ENCODE measurements around the gene ALCAM. TPM values are rescaled to one million over a fixed set of nuclear protein-coding genes. Genes with fewer than 3 reads are reported as not detected.

Gene ALCAM
- total and polyA plus RNA-seq, 2 of the 8 experiments (the other 6 are each of a cell fraction or from before 2014, with no cell fraction given), result 10.8 to 33.0 TPM

DNA sequence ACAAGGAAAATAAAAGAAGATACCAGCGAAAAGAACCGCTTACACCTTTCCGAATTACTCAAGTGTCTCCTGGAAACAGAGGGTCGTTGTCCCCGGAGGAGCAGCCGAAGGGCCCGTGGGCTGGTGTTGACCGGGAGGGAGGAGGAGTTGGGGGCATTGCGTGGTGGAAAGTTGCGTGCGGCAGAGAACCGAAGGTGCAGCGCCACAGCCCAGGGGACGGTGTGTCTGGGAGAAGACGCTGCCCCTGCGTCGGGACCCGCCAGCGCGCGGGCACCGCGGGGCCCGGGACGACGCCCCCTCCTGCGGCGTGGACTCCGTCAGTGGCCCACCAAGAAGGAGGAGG, 325 bp downstream of the ALCAM start (continued):
- no peak for TF ChIP-seq TBP (IDR thresholded peaks at IDR 0.05; ENCODE audit: low read depth, low read length)
- peak in 1 of 2 experiments; percentile 25; a peak in 1 of 3 replicates for TF ChIP-seq POLR2A (IDR thresholded peaks at IDR 0.05; ENCODE audit: control extremely low read depth in 1 of 2, low read depth in 2 of 2, low read length in 2 of 2)
- TF ChIP-seq RBBP5 (IDR thresholded peaks at IDR 0.05; ENCODE audit: borderline replicate concordance, low read depth, low read length), result peak; percentile 92
- no peak for TF ChIP-seq GABPA (IDR thresholded peaks at IDR 0.05; ENCODE audit: borderline replicate concordance, insufficient read depth, low read length)
- TF ChIP-seq POU5F1 (IDR thresholded peaks at IDR 0.05; ENCODE audit: low read depth, low read length), result no peak
- TF ChIP-seq BCL11A (IDR thresholded peaks at IDR 0.05; ENCODE audit: low read depth in 2 of 2, low read length in 2 of 2), result no peak
- no peak for TF ChIP-seq HDAC6 (IDR thresholded peaks at IDR 0.05; ENCODE audit: low read depth, low read length)
- no peak for TF ChIP-seq CREB1 (IDR thresholded peaks at IDR 0.05)
- no peak for TF ChIP-seq JUND (IDR thresholded peaks at IDR 0.05; ENCODE audit: low read length)
- no peak for TF ChIP-seq CTCF (IDR thresholded peaks at IDR 0.05; ENCODE audit: control extremely low read depth in 1 of 3, insufficient read depth in 1 of 3, low read depth in 1 of 3, low read length in 3 of 3)
- no peak for TF ChIP-seq SP1 (IDR thresholded peaks at IDR 0.05; ENCODE audit: low read depth, low read length)
- TF ChIP-seq NRF1 (IDR thresholded peaks at IDR 0.05; ENCODE audit: low read depth, low read length), result no peak
- TF ChIP-seq TAF1 (IDR thresholded peaks at IDR 0.05; ENCODE audit: low read depth, low read length), result no peak
- no peak for TF ChIP-seq RFX5 (IDR thresholded peaks at IDR 0.05; ENCODE audit: borderline replicate concordance, low read depth, low read length)
- no peak for TF ChIP-seq SIX5 (IDR thresholded peaks at IDR 0.05; ENCODE audit: low read depth, low read length)
- no peak for TF ChIP-seq ATF3 (IDR thresholded peaks at IDR 0.05; ENCODE audit: insufficient read depth, low read depth, low read length)
- TF ChIP-seq RNF2 (IDR thresholded peaks at IDR 0.05; ENCODE audit: borderline replicate concordance, low read depth, low read length, missing control alignments, poor library complexity, severe bottlenecking), result no peak
- no peak for TF ChIP-seq EP300 (IDR thresholded peaks at IDR 0.05; ENCODE audit: borderline replicate concordance in 1 of 2, low read depth in 2 of 2, low read length in 2 of 2)
- no peak for TF ChIP-seq KDM5A (IDR thresholded peaks at IDR 0.05; ENCODE audit: low read length)
- TF ChIP-seq PHF8 (conservative IDR thresholded peaks at IDR 0.05; ENCODE audit: low read depth, low read length), result peak; percentile 7; the same call in 1 of the 2 replicates
- TF ChIP-seq NANOG (IDR thresholded peaks at IDR 0.05; ENCODE audit: insufficient read depth, low read depth, low read length, poor library complexity, severe bottlenecking), result no peak
- TF ChIP-seq, protein P1, sequence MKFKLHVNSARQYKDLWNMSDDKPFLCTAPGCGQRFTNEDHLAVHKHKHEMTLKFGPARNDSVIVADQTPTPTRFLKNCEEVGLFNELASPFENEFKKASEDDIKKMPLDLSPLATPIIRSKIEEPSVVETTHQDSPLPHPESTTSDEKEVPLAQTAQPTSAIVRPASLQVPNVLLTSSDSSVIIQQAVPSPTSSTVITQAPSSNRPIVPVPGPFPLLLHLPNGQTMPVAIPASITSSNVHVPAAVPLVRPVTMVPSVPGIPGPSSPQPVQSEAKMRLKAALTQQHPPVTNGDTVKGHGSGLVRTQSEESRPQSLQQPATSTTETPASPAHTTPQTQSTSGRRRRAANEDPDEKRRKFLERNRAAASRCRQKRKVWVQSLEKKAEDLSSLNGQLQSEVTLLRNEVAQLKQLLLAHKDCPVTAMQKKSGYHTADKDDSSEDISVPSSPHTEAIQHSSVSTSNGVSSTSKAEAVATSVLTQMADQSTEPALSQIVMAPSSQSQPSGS (IDR thresholded peaks at IDR 0.05; ENCODE audit: low read length), result no peak

Measured in H1 (cell line).